Fibroblast of upper back skin (primary cell): ENCODE data around the gene FITM1.

ENCODE experiments used
- DNase-seq: peaks from one replicate; pipeline ENCODE4 v3.0.0-alpha.2; 2013

FITM1 gene

DNA sequence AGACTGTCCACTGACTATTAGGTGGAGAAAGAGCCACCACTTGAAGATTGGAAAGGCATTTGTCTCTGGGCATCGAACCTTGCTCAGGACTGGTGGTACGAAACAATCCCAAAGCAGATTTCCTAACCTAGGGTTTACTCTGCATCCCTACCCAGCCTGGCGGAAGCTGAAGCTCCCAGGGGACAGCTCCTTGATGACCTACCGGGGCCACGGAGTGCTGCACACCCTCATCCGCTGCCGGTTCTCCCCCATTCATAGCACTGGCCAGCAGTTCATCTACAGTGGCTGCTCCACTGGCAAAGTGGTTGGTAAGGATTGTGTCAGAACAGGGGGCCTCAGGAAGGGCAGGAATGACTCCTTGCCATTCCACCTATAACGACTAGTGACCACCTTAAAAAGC lies 9.2 kb upstream of the FITM1 start:
- DNase-seq = no peak

- DNase-seq = no peak
Observed at GRCh38 chr14:24122416-24122815, 8.0 kb upstream of the FITM1 start.

DNA sequence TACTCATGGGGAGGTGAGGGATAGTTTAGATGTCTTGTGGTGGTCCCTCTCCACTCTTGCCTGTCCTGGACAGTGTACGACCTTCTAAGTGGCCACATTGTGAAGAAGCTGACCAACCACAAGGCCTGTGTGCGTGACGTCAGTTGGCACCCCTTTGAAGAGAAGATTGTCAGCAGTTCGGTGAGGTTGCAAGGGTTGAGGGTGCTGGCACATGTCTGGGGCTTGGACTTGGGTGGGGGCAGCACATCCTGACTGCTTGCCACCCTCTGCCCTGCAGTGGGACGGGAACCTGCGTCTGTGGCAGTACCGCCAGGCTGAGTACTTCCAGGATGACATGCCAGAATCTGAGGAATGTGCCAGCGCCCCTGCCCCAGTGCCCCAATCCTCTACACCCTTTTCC lies 7.6 kb upstream of the FITM1 start:
- DNase-seq = no peak

DNA sequence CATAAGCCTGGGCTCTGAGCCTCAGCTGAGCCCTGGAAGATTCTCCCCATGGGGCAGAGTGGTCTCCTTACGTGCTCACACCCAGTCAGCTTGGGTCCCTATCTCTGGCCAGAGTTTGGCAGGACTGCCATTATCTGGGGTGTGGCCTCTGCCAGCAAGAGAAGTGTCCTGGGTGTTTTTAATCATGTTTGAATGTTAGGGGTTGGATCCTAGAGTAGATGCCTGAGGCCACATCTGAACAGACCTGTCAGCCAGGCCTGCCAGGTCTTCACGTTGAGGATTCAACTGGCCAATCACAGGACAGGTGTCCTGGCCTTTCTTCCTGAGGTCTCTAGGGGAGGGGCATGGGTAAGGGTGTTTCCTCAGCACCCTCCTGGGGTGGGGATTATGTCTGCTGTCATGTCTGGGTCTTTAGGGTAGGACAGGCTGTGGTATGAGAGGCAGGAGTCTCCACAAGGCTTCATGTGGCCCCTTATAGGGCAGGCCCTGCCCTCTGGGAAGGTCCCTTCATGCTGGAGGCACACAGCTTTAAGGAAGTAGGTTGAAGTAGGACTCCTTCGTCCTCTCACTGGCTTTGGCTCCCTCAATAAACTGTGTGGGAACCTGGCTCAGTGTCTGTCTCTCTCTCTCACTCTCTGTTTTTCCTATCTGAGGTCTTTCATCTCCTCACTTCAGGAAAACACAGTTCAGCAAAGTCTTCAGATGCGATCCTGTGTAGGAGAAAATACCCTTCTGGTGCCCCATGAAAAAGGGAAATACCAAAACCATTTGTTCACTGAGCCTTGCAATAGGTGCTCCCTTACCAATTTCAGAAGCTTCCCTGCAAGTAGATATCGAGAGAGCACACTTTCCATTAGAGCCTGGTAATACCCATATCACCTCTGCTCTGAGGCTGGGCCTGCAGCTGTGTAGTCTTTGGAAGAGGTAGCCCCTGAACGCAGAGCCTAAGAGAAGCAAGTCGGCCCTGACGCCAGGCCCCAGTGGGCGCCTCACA lies 6.7 kb upstream of the FITM1 start:
- no peak for DNase-seq

DNA sequence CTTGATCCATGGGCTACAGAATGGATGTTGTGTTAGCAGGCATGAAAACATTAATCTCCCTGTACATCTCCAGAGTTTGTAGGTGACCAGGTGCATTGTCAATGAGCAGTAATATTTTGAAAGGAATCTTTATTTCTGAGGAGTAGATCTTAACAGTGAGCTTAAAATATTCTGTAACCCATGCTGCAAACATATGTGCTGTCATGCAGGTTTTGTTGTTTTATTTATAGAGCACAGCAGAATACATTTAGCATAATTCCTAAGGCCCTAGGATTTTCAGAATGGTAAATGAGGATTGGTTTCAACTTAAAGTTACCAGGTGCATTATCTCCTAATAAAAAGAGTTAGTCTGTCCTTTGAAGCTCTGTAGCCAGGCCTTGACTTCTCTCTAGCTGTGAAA lies 3.5 kb upstream of the FITM1 start:
- DNase-seq = no peak

GRCh38 chr14:24127673-24128072 lies 2.8 kb upstream of the FITM1 start:
- no peak for DNase-seq

GRCh38 chr14:24129410-24129998 lies 955 bp upstream of the FITM1 start:
- DNase-seq = no peak

DNA sequence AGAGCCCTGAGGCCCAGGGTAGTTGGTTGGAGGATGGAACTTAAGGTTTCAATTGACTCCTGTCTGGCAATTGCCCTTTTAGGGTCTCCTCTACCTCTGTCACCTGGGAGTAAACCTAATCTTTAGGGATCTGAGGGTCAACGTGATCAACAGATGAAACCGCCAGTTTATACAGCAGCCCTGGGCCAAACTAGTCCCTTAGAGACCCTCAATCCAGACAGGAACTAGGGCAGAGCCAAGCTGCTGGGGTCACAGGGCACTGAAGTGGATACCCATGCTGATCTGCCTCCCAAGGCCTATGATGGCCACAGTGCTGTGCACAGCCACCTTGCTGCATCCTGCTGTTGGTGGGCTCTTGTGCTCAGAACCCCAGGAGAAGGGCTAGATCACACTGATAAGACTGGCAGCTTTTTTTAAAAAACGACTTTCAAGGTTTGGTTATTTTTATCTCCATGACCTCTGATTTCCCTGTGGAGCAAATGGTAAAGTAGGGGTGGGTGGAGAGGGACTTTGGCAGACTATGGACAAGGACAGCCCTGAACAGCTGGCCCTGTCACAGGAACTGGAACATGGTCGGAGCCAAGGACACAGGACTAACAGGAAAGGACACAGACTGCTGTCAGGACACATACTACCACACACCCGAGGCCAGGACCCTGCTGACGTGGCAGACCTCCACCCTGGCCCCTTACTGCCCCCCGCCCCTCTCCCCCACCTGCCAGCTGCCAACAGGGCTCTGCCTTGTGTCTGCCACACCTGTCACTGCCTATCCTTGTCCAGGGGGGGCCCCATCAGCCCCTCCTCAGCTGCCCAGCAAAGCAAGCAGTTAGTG lies 474 bp downstream of the FITM1 start:
- no peak for DNase-seq

GRCh38 chr14:24131549-24131966 lies 1.1 kb downstream of the FITM1 start:
- DNase-seq = no peak

- DNase-seq = no peak
Observed at GRCh38 chr14:24132061-24132685, 1.7 kb downstream of the FITM1 start.

GRCh38 chr14:24132976-24133375 lies 2.5 kb downstream of the FITM1 start:
- DNase-seq = no peak

DNA sequence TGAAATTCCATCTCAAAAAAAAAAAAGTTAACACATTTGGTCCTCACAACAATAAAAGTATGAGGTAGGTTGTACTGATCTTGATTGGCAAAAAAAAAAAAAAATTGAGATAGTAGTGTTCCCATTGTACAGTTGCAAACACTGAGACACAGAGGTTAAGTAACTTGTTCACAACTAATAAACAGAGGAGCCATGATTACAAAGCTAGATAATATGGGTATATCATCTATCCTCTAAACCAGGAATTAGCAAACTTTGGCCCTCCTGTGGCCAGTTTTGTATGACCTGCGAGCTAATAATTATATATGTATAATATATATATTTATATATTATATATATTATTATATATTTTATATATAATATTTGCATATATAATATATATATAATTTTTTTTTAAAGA lies 3.3 kb downstream of the FITM1 start:
- no peak for DNase-seq

GRCh38 chr14:24135584-24135833 lies 5.0 kb downstream of the FITM1 start:
- DNase-seq = no peak

DNA sequence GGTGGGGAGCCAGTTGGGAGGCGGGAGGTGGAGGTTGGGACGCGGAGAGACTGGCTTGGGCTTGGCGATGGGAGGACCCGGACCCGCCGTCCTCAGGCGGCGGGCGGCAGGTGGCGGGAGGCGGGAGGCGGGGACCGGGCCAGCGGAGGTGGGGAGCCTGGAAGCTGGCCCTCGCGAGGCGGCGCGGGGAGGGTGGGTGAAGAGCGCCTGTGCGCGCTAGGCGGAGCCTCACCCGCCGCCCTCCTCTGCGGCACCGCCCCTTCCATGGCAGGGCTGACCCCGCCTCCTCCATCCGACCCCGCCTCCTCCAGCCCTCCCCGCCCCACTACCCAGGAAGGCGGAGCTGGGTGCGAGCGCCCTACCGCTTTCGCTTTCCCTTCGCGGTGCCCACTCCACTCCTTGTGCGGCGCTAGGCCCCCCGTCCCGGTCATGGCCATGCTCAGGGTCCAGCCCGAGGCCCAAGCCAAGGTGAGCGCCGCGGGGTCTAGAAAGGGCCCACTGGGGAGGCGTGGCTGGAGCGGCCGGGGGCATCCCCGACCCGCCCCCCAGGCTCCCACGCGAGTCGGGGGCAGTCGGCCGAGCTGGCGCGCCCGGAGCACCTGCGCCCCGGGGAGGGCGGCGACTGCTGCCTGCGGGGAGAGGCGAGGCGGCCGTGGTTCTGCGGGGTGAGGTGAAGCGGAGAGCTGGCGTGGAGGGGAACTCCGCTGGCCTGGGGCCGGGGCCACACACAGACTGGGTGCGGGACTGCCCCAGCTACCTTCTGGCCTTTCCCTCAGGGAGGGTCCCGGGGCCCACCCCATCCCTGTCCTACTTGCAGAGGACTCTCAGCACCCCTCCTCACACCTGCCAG lies 5.6 kb downstream of the FITM1 start, which contains the start of gene PSME1:
Gene PSME1 (plus strand): TSS at position 361 of the 850 bp plus-strand sequence. CDS start 69 bp downstream, at position 430.
- DNase-seq = peak; percentile 82

- DNase-seq = no peak
Observed at GRCh38 chr14:24136684-24137528, 6.4 kb downstream of the FITM1 start.

GRCh38 chr14:24137529-24138395 lies 7.3 kb downstream of the FITM1 start:
- no peak for DNase-seq

GRCh38 chr14:24138396-24139271 lies 8.2 kb downstream of the FITM1 start:
- no peak for DNase-seq

- no peak for DNase-seq
Observed at GRCh38 chr14:24139272-24139934, 8.9 kb downstream of the FITM1 start.
